Mesenchymal stem cell (in vitro differentiated cells and primary cell): ENCODE data around the gene DCLK3.
A peak's percentile ranks its signal among the peaks of the same experiment; 100 is the strongest.

Source experiments
- DNase-seq: peaks from one replicate; pipeline ENCODE4 v3.0.0-alpha.2; 2013
- H2AFZ ChIP-seq: one replicate; pipeline ENCODE4 v1.6.1; 2013; ENCODE audit warnings: low read depth, mild to moderate bottlenecking, control low read depth, inconsistent platforms, low read length, moderate library complexity
- H2AK5ac ChIP-seq: 2 replicates; pipeline ENCODE4 v1.6.1; 2013; ENCODE audit warnings: low read length, moderate library complexity, mild to moderate bottlenecking, inconsistent platforms; ENCODE audit not compliant: severe bottlenecking
- H2BK120ac ChIP-seq: one replicate; pipeline ENCODE4 v1.6.1; 2013; ENCODE audit warnings: low read depth, mild to moderate bottlenecking, inconsistent platforms, low read length, moderate library complexity
- H2BK12ac ChIP-seq, 2 experiments: one replicate each; pipeline ENCODE4 v1.6.1; 2013; ENCODE audit warnings: inconsistent platforms in 2 of 2, low read length in 2 of 2, mild to moderate bottlenecking in 2 of 2, moderate library complexity in 2 of 2, control low read depth in 1 of 2
- H2BK15ac ChIP-seq: one replicate; pipeline ENCODE4 v1.6.1; 2013; ENCODE audit warnings: mild to moderate bottlenecking, low read depth, inconsistent platforms; ENCODE audit not compliant: poor library complexity, severe bottlenecking
- H2BK5ac ChIP-seq: 2 replicates; pipeline ENCODE4 v1.6.1; 2013; ENCODE audit warnings: low read depth, mild to moderate bottlenecking, low read length, control low read depth, inconsistent platforms; ENCODE audit not compliant: poor library complexity, severe bottlenecking
- H3K14ac ChIP-seq, 2 experiments: one replicate each; pipeline ENCODE4 v1.6.1; 2013; ENCODE audit warnings: inconsistent platforms in 2 of 2, low read length in 2 of 2, control low read depth in 1 of 2, mild to moderate bottlenecking in 1 of 2, moderate library complexity in 1 of 2
- H3K18ac ChIP-seq, 2 experiments: one replicate each; pipeline ENCODE4 v1.6.1; 2013; ENCODE audit warnings: inconsistent platforms in 2 of 2, low read length in 2 of 2, control low read depth in 1 of 2, low read depth in 1 of 2, mild to moderate bottlenecking in 1 of 2
- H3K23ac ChIP-seq, 2 experiments: one replicate each; pipeline ENCODE4 v1.6.1; 2013; ENCODE audit warnings: inconsistent platforms in 2 of 2, low read length in 2 of 2, mild to moderate bottlenecking in 2 of 2, moderate library complexity in 2 of 2, control low read depth in 1 of 2
- H3K27ac ChIP-seq: 2 replicates; pipeline ENCODE4 v1.5.1; 2013; ENCODE audit warnings: mild to moderate bottlenecking, moderate library complexity, low read length, control low read depth, inconsistent platforms; ENCODE audit not compliant: poor library complexity, severe bottlenecking
- H3K27me3 ChIP-seq, 2 experiments: 2 replicates each; pipeline versions ENCODE4 v1.6.1 to v1.7.0; 2013; ENCODE audit warnings: low read length in 2 of 2, mild to moderate bottlenecking in 2 of 2, moderate library complexity in 2 of 2, control low read depth in 1 of 2, inconsistent platforms in 1 of 2; ENCODE audit not compliant: control insufficient read depth in 1 of 2, insufficient read depth in 1 of 2
- H3K36me3 ChIP-seq, 2 experiments: 2 replicates each; pipeline versions ENCODE4 v1.6.1 to v1.7.0; 2013; ENCODE audit warnings: low read length in 2 of 2, control low read depth in 1 of 2, inconsistent platforms in 1 of 2, low read depth in 1 of 2, mild to moderate bottlenecking in 1 of 2; ENCODE audit not compliant: insufficient read depth in 2 of 2, control insufficient read depth in 1 of 2
- H3K4ac ChIP-seq, 2 experiments: one replicate each; pipeline ENCODE4 v1.6.1; 2013; ENCODE audit warnings: inconsistent platforms in 2 of 2, low read length in 2 of 2, mild to moderate bottlenecking in 2 of 2, moderate library complexity in 2 of 2, control low read depth in 1 of 2, low read depth in 1 of 2
- H3K4me1 ChIP-seq: 2 replicates; pipeline ENCODE4 v1.6.1; 2013; ENCODE audit warnings: low read depth, low read length, control low read depth; ENCODE audit not compliant: control insufficient read depth, insufficient read depth
- H3K4me2 ChIP-seq: 2 replicates; pipeline ENCODE4 v1.6.1; 2013; ENCODE audit warnings: low read length, mild to moderate bottlenecking, inconsistent platforms; ENCODE audit not compliant: poor library complexity, severe bottlenecking
- H3K4me3 ChIP-seq, 2 experiments: 2 replicates each; pipeline versions ENCODE4 v1.5.1 to v1.7.0; 2013; ENCODE audit warnings: low read length in 2 of 2, mild to moderate bottlenecking in 2 of 2, control low read depth in 1 of 2, low read depth in 1 of 2; ENCODE audit not compliant: insufficient read depth in 1 of 2
- H3K79me1 ChIP-seq: replicated peaks from 2 replicates; pipeline ENCODE4 v1.6.1; 2013; ENCODE audit warnings: mild to moderate bottlenecking, control low read depth, low read length, inconsistent platforms; ENCODE audit not compliant: poor library complexity, severe bottlenecking
- H3K9ac ChIP-seq: 2 replicates; pipeline ENCODE4 v1.7.0; 2013; ENCODE audit warnings: mild to moderate bottlenecking, low read length, moderate library complexity
- H3K9me3 ChIP-seq: 2 replicates; pipeline ENCODE4 v1.7.0; 2013; ENCODE audit warnings: mild to moderate bottlenecking, low read length; ENCODE audit not compliant: control insufficient read depth
- H4K8ac ChIP-seq: one replicate; pipeline ENCODE4 v1.6.1; 2013; ENCODE audit warnings: inconsistent platforms, mild to moderate bottlenecking, low read length, moderate library complexity
- H4K91ac ChIP-seq: one replicate; pipeline ENCODE4 v1.6.1; 2013; ENCODE audit warnings: mild to moderate bottlenecking, low read length, inconsistent platforms
- WGBS: methylation state at CpG from one replicate; pipeline ENCODE4 v1.1.7; 2013; ENCODE audit warnings: mixed read lengths; 5-methylcytosine and 5-hydroxymethylcytosine counted together

The DCLK3 gene

DNA sequence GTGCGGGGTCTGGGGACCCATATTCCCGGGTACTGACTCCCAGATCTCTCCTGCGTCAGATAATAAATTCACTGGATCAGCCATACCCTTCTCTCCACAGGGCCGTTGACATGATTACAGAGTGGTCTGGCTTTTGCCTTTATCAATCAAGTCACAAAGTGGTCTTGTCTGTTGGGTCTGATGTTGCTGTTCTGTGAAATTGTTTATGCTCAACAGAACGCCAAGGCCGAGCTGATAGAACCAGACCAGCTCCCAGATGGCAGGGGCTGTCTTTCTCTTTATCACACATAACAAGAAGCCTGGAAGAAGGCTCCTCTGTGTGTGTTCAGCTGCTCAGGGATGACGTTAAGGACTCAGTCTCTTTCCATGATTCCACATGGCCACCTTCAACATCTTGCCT is 751 bp upstream of the DCLK3 start:
- H3K27ac ChIP-seq, result no peak overlapping the region
- no peak overlapping the region for H2BK15ac ChIP-seq

GRCh38 chr3:36764704-36765038 is 318 bp upstream of the DCLK3 start:
- peaks cover 38 to 66% of the 10 kb centered on the region in 2 experiments for H3K27me3 ChIP-seq
- H3K9me3 ChIP-seq, result no peaks in the 10 kb centered on the region
- peaks cover 8% of the 10 kb centered on the region for H3K4me1 ChIP-seq
- no peak overlapping the region for H3K4ac ChIP-seq
- H3K4me2 ChIP-seq, result no peak overlapping the region
- no peak overlapping the region for H3K27ac ChIP-seq
- H3K4me3 ChIP-seq, result peak overlapping the region in 1 of 2 experiments; percentile 65
- no peak overlapping the region for H4K91ac ChIP-seq
- H3K79me1 ChIP-seq, result no peaks in the 10 kb centered on the region
- H2AFZ ChIP-seq, result no peak overlapping the region
- H2AK5ac ChIP-seq, result no peak overlapping the region
- H3K18ac ChIP-seq, result no peak overlapping the region
- H3K9ac ChIP-seq, result no peak overlapping the region
- H2BK15ac ChIP-seq, result no peak overlapping the region
- no peak overlapping the region for H4K8ac ChIP-seq
- H2BK5ac ChIP-seq, result no peak overlapping the region
- H2BK120ac ChIP-seq, result no peak overlapping the region
- no peak overlapping the region for H3K14ac ChIP-seq
- H2BK12ac ChIP-seq, result no peak overlapping the region
- WGBS, result 39% methylated on average over 10 of the region's 10 CpGs
- H3K36me3 ChIP-seq, result peaks cover 0 to 6% of the 10 kb centered on the region in 2 experiments
- H3K23ac ChIP-seq, result no peak overlapping the region
- DNase-seq, result no peak

More for the DNA sequence above, 751 bp upstream of the DCLK3 start:
- Histone ChIP-seq H3K79me1 (no peaks in the 10 kb centered on the region), H3K4me1 (peaks cover 8% of the 10 kb centered on the region), H2BK12ac (no peak overlapping the region), H4K91ac (no peak overlapping the region), H3K9me3 (no peaks in the 10 kb centered on the region), H2BK5ac (no peak overlapping the region), H3K4me3 (no peak overlapping the region), H3K18ac (no peak overlapping the region), H3K4ac (no peak overlapping the region), H4K8ac (no peak overlapping the region), H3K27me3 (peaks cover 38 to 66% of the 10 kb centered on the region in 2 experiments), H3K9ac (no peak overlapping the region), H3K14ac (no peak overlapping the region), H3K36me3 (peaks cover 0 to 6% of the 10 kb centered on the region in 2 experiments), H3K23ac (no peak overlapping the region), H2AK5ac (no peak overlapping the region), H3K4me2 (no peak overlapping the region), H2AFZ (no peak overlapping the region), H2BK120ac (no peak overlapping the region)
- 61% methylated on average over 6 of the region's 7 CpGs for WGBS
- DNase-seq, result no peak

DNA sequence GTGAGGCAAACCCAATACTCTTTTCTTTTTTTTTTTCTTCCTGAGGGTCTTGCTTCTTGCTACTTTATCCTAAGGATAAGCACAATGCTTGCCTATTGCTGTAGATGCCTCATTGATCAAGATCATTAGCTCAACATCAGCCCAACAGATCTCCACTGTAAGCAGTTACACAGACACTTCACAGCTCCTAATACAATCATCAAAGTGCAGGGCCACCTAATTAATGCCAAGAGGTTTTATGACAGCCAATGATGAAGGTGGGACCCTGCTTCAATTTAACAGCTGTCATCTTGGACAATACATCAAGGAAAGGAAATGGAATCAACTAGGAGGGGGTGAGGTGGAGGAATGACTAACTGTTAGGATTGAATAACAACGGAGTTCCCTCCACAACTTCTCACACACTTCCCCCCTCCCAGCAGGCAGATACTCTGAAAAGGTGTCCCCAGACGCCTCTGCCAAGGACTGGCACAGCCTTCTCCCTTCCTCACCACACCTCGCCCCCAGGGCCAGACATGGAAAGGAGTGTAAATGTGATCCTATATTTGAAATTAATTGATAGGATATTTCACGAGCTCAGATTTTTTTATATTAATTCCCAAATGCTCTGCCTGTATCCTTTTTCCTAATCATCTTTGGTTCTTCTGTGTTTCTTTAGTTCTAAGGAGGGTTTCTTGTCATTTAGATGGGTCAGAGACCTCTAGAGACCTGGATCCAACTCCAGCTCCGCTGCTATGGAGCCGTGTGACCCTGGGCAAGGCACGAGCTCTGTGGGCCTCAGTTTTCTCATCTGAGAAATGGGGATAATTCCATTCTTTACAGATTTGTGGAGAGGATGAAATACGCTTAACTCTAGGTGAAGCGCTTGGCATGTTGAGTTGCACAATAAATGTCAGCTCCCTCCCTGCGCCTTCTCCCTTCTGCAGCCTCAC is 1.2 kb downstream of the DCLK3 start:
- no peak overlapping the region for H3K18ac ChIP-seq
- no peak overlapping the region for H2AFZ ChIP-seq
- no peak overlapping the region for H3K27ac ChIP-seq
- H3K9me3 ChIP-seq, result no peaks in the 10 kb centered on the region
- no peak for DNase-seq
- H3K23ac ChIP-seq, result no peak overlapping the region
- H3K27me3 ChIP-seq, result peaks cover 38 to 63% of the 10 kb centered on the region in 2 experiments
- H4K91ac ChIP-seq, result no peak overlapping the region
- no peak overlapping the region for H2BK12ac ChIP-seq
- no peaks in the 10 kb centered on the region for H3K79me1 ChIP-seq
- H2AK5ac ChIP-seq, result no peak overlapping the region
- peak overlapping the region in 1 of 2 experiments; percentile 76 for H3K4me3 ChIP-seq
- peaks cover 8% of the 10 kb centered on the region for H3K4me1 ChIP-seq
- no peak overlapping the region for H2BK15ac ChIP-seq
- H3K4ac ChIP-seq, result no peak overlapping the region
- H3K4me2 ChIP-seq, result no peak overlapping the region
- no peak overlapping the region for H4K8ac ChIP-seq
- peaks cover 0 to 6% of the 10 kb centered on the region in 2 experiments for H3K36me3 ChIP-seq
- H3K9ac ChIP-seq, result no peak overlapping the region
- 52% methylated on average over 6 of the region's 10 CpGs for WGBS
- H2BK5ac ChIP-seq, result no peak overlapping the region
- H2BK120ac ChIP-seq, result no peak overlapping the region
- no peak overlapping the region for H3K14ac ChIP-seq

DNA sequence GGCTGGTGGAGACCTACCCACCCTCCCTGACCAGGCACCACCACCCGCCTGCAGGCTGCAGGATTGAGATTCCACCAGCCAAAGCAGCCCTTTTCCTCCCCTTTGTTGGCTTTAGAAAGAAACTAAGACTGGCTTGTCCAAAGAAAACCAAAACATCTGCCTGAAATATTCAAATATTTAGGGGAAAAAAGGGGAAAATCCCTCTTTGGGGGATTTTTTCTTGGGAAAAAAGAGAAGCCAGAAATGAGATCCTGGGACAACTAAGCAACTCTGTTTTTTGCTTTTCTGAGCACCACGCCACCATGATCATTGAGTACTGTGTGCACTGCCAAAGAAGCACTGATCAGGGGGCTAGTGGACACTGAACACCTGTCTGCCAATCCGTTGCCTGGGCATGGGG is 2.6 kb downstream of the DCLK3 start:
- H4K91ac ChIP-seq, result no peak overlapping the region

More for the DNA sequence above, 2.6 kb downstream of the DCLK3 start:
- Histone ChIP-seq H3K23ac (no peak overlapping the region), H2AFZ (no peak overlapping the region), H3K36me3 (peaks cover 0 to 6% of the 10 kb centered on the region in 2 experiments), H3K4me1 (peaks cover 8% of the 10 kb centered on the region), H3K4me2 (no peak overlapping the region), H3K9me3 (no peaks in the 10 kb centered on the region), H2BK5ac (no peak overlapping the region), H3K4me3 (no peak overlapping the region), H4K8ac (no peak overlapping the region), H3K27ac (no peak overlapping the region), H3K4ac (no peak overlapping the region), H2BK15ac (no peak overlapping the region), H3K27me3 (peaks cover 31 to 57% of the 10 kb centered on the region in 2 experiments), H2BK12ac (no peak overlapping the region), H3K18ac (no peak overlapping the region), H3K14ac (no peak overlapping the region), H3K79me1 (no peaks in the 10 kb centered on the region), H2BK120ac (no peak overlapping the region), H3K9ac (no peak overlapping the region), H2AK5ac (no peak overlapping the region)
- WGBS, result 91% methylated on average over 3 of the region's 3 CpGs
- no peak for DNase-seq
